ENCODE measurements around the gene CAB39L.

Gene CAB39L

GRCh38 chr13:49287995-49288394, 155.9 kb downstream of the CAB39L start:
- no peak overlapping the region for H3K4me3 ChIP-seq (ENCODE audit: low read depth, low read length)
- no peak for DNase-seq (ENCODE audit: low read depth)
- TF ChIP-seq CTCF (IDR thresholded peaks at IDR 0.05; ENCODE audit: low read depth, low read length, missing control alignments): no peak
- in situ Hi-C loops (cut with HindIII; ENCODE audit: low sequenced_read_pairs): loop anchor here (10.0 kb wide), 1 partner anchor 283 kb away; no protein-coding TSS in a partner anchor

- TF ChIP-seq CTCF (IDR thresholded peaks at IDR 0.05; ENCODE audit: low read depth, low read length, missing control alignments): no peak
- in situ Hi-C loops (cut with HindIII; ENCODE audit: low sequenced_read_pairs): loop anchor here (10.0 kb wide), 1 partner anchor 275 kb away; no protein-coding TSS in a partner anchor
- DNase-seq (ENCODE audit: low read depth): no peak
- no peak overlapping the region for H3K4me3 ChIP-seq (ENCODE audit: low read depth, low read length)
Observed at GRCh38 chr13:49279885-49280284, 164.0 kb downstream of the CAB39L start.

- no peak for DNase-seq (ENCODE audit: low read depth)
- H3K4me3 ChIP-seq (ENCODE audit: low read depth, low read length): no peak overlapping the region
- TF ChIP-seq CTCF (IDR thresholded peaks at IDR 0.05; ENCODE audit: low read depth, low read length, missing control alignments): no peak
- in situ Hi-C loops (cut with HindIII; ENCODE audit: low sequenced_read_pairs): no loop called here
Observed at GRCh38 chr13:49279112-49279511, 164.8 kb downstream of the CAB39L start.

GRCh38 chr13:49278211-49278610, 165.7 kb downstream of the CAB39L start:
- in situ Hi-C loops (cut with HindIII; ENCODE audit: low sequenced_read_pairs): no loop called here
- DNase-seq (ENCODE audit: low read depth): no peak
- H3K4me3 ChIP-seq (ENCODE audit: low read depth, low read length): no peak overlapping the region
- TF ChIP-seq CTCF (IDR thresholded peaks at IDR 0.05; ENCODE audit: low read depth, low read length, missing control alignments): no peak

- TF ChIP-seq CTCF (IDR thresholded peaks at IDR 0.05; ENCODE audit: low read depth, low read length, missing control alignments): no peak
- in situ Hi-C loops (cut with HindIII; ENCODE audit: low sequenced_read_pairs): no loop called here
- DNase-seq (ENCODE audit: low read depth): no peak
- no peak overlapping the region for H3K4me3 ChIP-seq (ENCODE audit: low read depth, low read length)
Observed at GRCh38 chr13:49272296-49272695, 171.6 kb downstream of the CAB39L start.

GRCh38 chr13:49271264-49271663, 172.6 kb downstream of the CAB39L start:
- no peak for TF ChIP-seq CTCF (IDR thresholded peaks at IDR 0.05; ENCODE audit: low read depth, low read length, missing control alignments)
- DNase-seq (ENCODE audit: low read depth): no peak
- no peak overlapping the region for H3K4me3 ChIP-seq (ENCODE audit: low read depth, low read length)
- in situ Hi-C loops (cut with HindIII; ENCODE audit: low sequenced_read_pairs): no loop called here

GRCh38 chr13:49265822-49266221, 178.0 kb downstream of the CAB39L start:
- DNase-seq (ENCODE audit: low read depth): peak; percentile 26
- TF ChIP-seq CTCF (IDR thresholded peaks at IDR 0.05; ENCODE audit: low read depth, low read length, missing control alignments): no peak
- no peak overlapping the region for H3K4me3 ChIP-seq (ENCODE audit: low read depth, low read length)
- in situ Hi-C loops (cut with HindIII; ENCODE audit: low sequenced_read_pairs): no loop called here

Data from astrocyte of the cerebellum (primary cell).